SU-DHL-6 (cell line): ENCODE results near the gene HAAO.

Experiments used
- CTCF ChIP-seq: fragments of 200-600 bp; sonication (generic); IDR thresholded peaks from one replicate; pipeline ENCODE4 v1.5.1; 2017; ENCODE audit warnings: antibody characterized with exemption, mild to moderate bottlenecking, low read length, moderate library complexity; ENCODE audit not compliant: insufficient read depth, poor library complexity, severe bottlenecking
- EZH2phosphoT487 ChIP-seq: fragments of 200-600 bp; sonication (generic), shearing (Covaris generic); conservative IDR thresholded peaks from 2 replicates; pipeline ENCODE4 v1.6.1; 2018; ENCODE audit warnings: mild to moderate bottlenecking, antibody characterized with exemption, low read length, moderate library complexity, mixed read lengths

- TF ChIP-seq CTCF (no peak), EZH2phosphoT487 (no peak)
These were observed 22.6 kb downstream of the HAAO start for GRCh38 chr2:42769583-42770287.
